Measurements from ENCODE around the gene RYR2.

RYR2 gene

DNA sequence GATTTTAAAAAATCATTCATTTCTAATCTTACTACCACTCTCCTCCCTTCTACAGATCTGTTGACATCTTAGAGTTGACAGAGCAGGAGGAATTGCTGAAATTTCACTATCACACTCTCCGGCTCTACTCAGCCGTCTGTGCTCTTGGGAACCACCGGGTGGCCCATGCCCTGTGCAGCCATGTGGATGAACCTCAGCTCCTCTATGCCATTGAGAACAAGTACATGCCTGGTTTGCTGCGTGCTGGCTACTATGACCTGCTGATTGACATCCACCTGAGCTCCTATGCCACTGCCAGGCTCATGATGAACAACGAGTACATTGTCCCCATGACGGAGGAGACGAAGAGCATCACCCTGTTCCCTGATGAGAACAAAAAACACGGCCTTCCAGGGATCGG, 572.0 kb downstream of the RYR2 start:
- H2AK5ac ChIP-seq (ENCODE audit: low read length): no peak overlapping the region
- peaks cover 6 to 14% of the 10 kb centered on the region in 2 experiments for H3K36me3 ChIP-seq (ENCODE audit: control insufficient read depth in 1 of 2, insufficient read depth in 2 of 2, low read length in 2 of 2)
- no peaks in the 10 kb centered on the region for H3K79me1 ChIP-seq (ENCODE audit: low read length)
- no peak overlapping the region for H4K91ac ChIP-seq (ENCODE audit: low read depth, low read length)
- no peak overlapping the region for H3K9ac ChIP-seq (ENCODE audit: low read length)
- H3K9me3 ChIP-seq (ENCODE audit: insufficient read depth, low read depth, low read length): peaks cover 1% of the 10 kb centered on the region
- no peak for DNase-seq
- H2BK120ac ChIP-seq (ENCODE audit: insufficient read depth, low read length, poor library complexity): no peak overlapping the region
- H2AFZ ChIP-seq (ENCODE audit: insufficient read depth, low read length, poor library complexity): no peak overlapping the region
- WGBS (ENCODE audit: extremely low coverage, insufficient coverage, insufficient read length): no CpG with 5 or more reads among the region's 9 CpGs
- H3K27ac ChIP-seq (ENCODE audit: low read depth, low read length): no peak overlapping the region
- no peak overlapping the region for H2BK5ac ChIP-seq (ENCODE audit: low read depth, low read length, poor library complexity)
- no peak overlapping the region for H2BK12ac ChIP-seq (ENCODE audit: low read length)
- H3K18ac ChIP-seq (ENCODE audit: low read length): no peak overlapping the region
- H3K23ac ChIP-seq (ENCODE audit: low read length): no peak overlapping the region
- no peaks in the 10 kb centered on the region for H3K4me1 ChIP-seq (ENCODE audit: control insufficient read depth in 1 of 2, insufficient read depth in 2 of 2, low read length in 2 of 2)
- no peak overlapping the region for H3K4me3 ChIP-seq (ENCODE audit: low read depth, low read length)
- H3K4me2 ChIP-seq (ENCODE audit: low read length): no peak overlapping the region
- H3K79me2 ChIP-seq (ENCODE audit: control insufficient read depth, insufficient read depth, low read length, poor library complexity): no peaks in the 10 kb centered on the region
- H3K14ac ChIP-seq (ENCODE audit: low read length): no peak overlapping the region
- no peak overlapping the region for H4K12ac ChIP-seq (ENCODE audit: low read depth, low read length)
- H3K4ac ChIP-seq (ENCODE audit: low read depth, low read length): no peak overlapping the region
- H3K27me3 ChIP-seq (ENCODE audit: insufficient read depth, low read length): no peaks in the 10 kb centered on the region
- no peak overlapping the region for H4K8ac ChIP-seq (ENCODE audit: low read depth, low read length)

DNA sequence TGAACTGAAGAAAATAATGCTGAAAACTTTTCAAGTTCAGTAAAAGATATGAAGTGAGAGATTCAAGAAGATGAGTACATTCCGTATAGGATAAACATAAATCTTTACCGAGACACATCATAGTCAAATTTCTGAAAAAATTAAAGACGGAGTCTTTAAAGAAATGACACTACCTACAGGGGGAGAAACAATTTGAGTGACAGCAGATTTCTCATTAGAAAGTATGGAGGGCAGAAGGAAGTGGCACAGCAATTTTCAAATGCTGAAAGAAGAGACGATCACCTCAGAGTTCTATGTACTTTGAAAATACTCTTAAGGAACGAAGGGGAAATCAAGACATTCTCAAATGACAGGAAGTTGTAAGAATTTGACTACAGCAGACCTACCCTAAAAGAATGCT, 577.6 kb downstream of the RYR2 start:
- H3K4ac ChIP-seq (ENCODE audit: low read depth, low read length): no peak overlapping the region
- no peak for DNase-seq
- H2AK5ac ChIP-seq (ENCODE audit: low read length): no peak overlapping the region
- peaks cover 3 to 7% of the 10 kb centered on the region in 2 experiments for H3K36me3 ChIP-seq (ENCODE audit: control insufficient read depth in 1 of 2, insufficient read depth in 2 of 2, low read length in 2 of 2)
- H3K4me2 ChIP-seq (ENCODE audit: low read length): no peak overlapping the region
- H3K27ac ChIP-seq (ENCODE audit: low read depth, low read length): no peak overlapping the region
- H3K79me2 ChIP-seq (ENCODE audit: control insufficient read depth, insufficient read depth, low read length, poor library complexity): no peaks in the 10 kb centered on the region
- H2BK12ac ChIP-seq (ENCODE audit: low read length): no peak overlapping the region
- no peak overlapping the region for H4K8ac ChIP-seq (ENCODE audit: low read depth, low read length)
- WGBS (ENCODE audit: extremely low coverage, insufficient coverage, insufficient read length): no CpG with 5 or more reads among the region's 5 CpGs
- no peaks in the 10 kb centered on the region for H3K79me1 ChIP-seq (ENCODE audit: low read length)
- no peak overlapping the region for H2AFZ ChIP-seq (ENCODE audit: insufficient read depth, low read length, poor library complexity)
- no peak overlapping the region for H4K91ac ChIP-seq (ENCODE audit: low read depth, low read length)
- H3K4me3 ChIP-seq (ENCODE audit: low read depth, low read length): no peak overlapping the region
- H2BK120ac ChIP-seq (ENCODE audit: insufficient read depth, low read length, poor library complexity): no peak overlapping the region
- peaks cover 1% of the 10 kb centered on the region for H3K9me3 ChIP-seq (ENCODE audit: insufficient read depth, low read depth, low read length)
- H3K14ac ChIP-seq (ENCODE audit: low read length): no peak overlapping the region
- no peak overlapping the region for H3K23ac ChIP-seq (ENCODE audit: low read length)
- H3K9ac ChIP-seq (ENCODE audit: low read length): no peak overlapping the region
- H2BK5ac ChIP-seq (ENCODE audit: low read depth, low read length, poor library complexity): no peak overlapping the region
- H3K27me3 ChIP-seq (ENCODE audit: insufficient read depth, low read length): no peaks in the 10 kb centered on the region
- H3K18ac ChIP-seq (ENCODE audit: low read length): no peak overlapping the region
- H3K4me1 ChIP-seq (ENCODE audit: control insufficient read depth in 1 of 2, insufficient read depth in 2 of 2, low read length in 2 of 2): no peaks in the 10 kb centered on the region
- no peak overlapping the region for H4K12ac ChIP-seq (ENCODE audit: low read depth, low read length)

DNA sequence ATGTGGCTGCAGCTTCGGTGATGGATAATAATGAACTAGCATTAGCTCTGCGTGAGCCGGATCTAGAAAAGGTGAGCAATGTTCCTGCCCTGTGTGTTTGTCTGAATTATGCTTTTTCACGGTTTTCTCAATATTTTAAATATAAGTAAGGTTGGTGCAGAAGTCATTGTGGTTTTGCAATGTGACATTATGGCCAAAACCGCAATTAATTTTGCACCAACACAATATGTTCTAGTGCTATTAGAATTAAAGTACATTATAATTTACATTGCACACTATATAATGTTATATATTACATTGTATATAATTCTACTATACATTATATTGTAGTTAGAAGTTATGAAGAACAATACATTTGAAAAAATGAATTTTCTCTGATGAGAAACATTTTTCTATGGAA, 592.9 kb downstream of the RYR2 start:
- Histone ChIP-seq H3K9me3 (ENCODE audit: insufficient read depth, low read depth, low read length) (no peaks in the 10 kb centered on the region), H3K79me1 (ENCODE audit: low read length) (no peaks in the 10 kb centered on the region), H2AFZ (ENCODE audit: insufficient read depth, low read length, poor library complexity) (no peak overlapping the region), H3K4me2 (ENCODE audit: low read length) (no peak overlapping the region), H2BK12ac (ENCODE audit: low read length) (no peak overlapping the region), H4K8ac (ENCODE audit: low read depth, low read length) (no peak overlapping the region), H2BK5ac (ENCODE audit: low read depth, low read length, poor library complexity) (no peak overlapping the region), H2AK5ac (ENCODE audit: low read length) (no peak overlapping the region), H3K36me3 (ENCODE audit: control insufficient read depth in 1 of 2, insufficient read depth in 2 of 2, low read length in 2 of 2) (peaks cover 0 to 1% of the 10 kb centered on the region in 2 experiments), H4K12ac (ENCODE audit: low read depth, low read length) (no peak overlapping the region), H3K4me3 (ENCODE audit: low read depth, low read length) (no peak overlapping the region), H3K4ac (ENCODE audit: low read depth, low read length) (no peak overlapping the region), H3K18ac (ENCODE audit: low read length) (no peak overlapping the region), H3K27ac (ENCODE audit: low read depth, low read length) (no peak overlapping the region), H3K9ac (ENCODE audit: low read length) (no peak overlapping the region), H2BK120ac (ENCODE audit: insufficient read depth, low read length, poor library complexity) (no peak overlapping the region), H3K14ac (ENCODE audit: low read length) (no peak overlapping the region), H3K79me2 (ENCODE audit: control insufficient read depth, insufficient read depth, low read length, poor library complexity) (no peaks in the 10 kb centered on the region), H3K23ac (ENCODE audit: low read length) (no peak overlapping the region), H3K27me3 (ENCODE audit: insufficient read depth, low read length) (no peaks in the 10 kb centered on the region), H4K91ac (ENCODE audit: low read depth, low read length) (no peak overlapping the region), H3K4me1 (ENCODE audit: control insufficient read depth in 1 of 2, insufficient read depth in 2 of 2, low read length in 2 of 2) (no peaks in the 10 kb centered on the region)
- WGBS (ENCODE audit: extremely low coverage, insufficient coverage, insufficient read length): no CpG with 5 or more reads among the region's 5 CpGs
- no peak for DNase-seq

DNA sequence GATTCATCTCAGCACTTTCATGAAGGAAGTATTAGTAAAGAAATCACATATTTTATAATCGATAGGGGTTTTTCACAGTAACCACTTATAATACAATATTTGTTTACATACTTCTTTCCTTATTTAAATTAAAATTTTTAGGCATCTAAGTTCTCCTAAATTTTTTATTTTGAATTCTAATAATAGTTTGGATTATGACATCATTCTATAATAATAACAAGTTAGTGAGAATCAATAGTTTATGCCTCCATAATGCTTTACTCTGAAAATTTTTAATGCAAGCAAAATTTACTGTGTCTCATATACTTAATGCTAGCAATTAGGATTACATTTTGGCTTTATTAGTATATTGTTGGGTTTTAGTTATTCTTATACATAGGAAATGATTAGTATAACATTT, 596.6 kb downstream of the RYR2 start:
- Histone ChIP-seq H3K18ac (ENCODE audit: low read length) (no peak overlapping the region), H2BK5ac (ENCODE audit: low read depth, low read length, poor library complexity) (no peak overlapping the region), H3K9ac (ENCODE audit: low read length) (no peak overlapping the region), H3K27me3 (ENCODE audit: insufficient read depth, low read length) (no peaks in the 10 kb centered on the region), H4K91ac (ENCODE audit: low read depth, low read length) (no peak overlapping the region), H2AFZ (ENCODE audit: insufficient read depth, low read length, poor library complexity) (no peak overlapping the region), H3K14ac (ENCODE audit: low read length) (no peak overlapping the region), H3K79me2 (ENCODE audit: control insufficient read depth, insufficient read depth, low read length, poor library complexity) (no peaks in the 10 kb centered on the region), H3K79me1 (ENCODE audit: low read length) (no peaks in the 10 kb centered on the region), H3K9me3 (ENCODE audit: insufficient read depth, low read depth, low read length) (no peaks in the 10 kb centered on the region), H2BK120ac (ENCODE audit: insufficient read depth, low read length, poor library complexity) (no peak overlapping the region), H3K4me1 (ENCODE audit: control insufficient read depth in 1 of 2, insufficient read depth in 2 of 2, low read length in 2 of 2) (no peaks in the 10 kb centered on the region), H2BK12ac (ENCODE audit: low read length) (no peak overlapping the region), H3K27ac (ENCODE audit: low read depth, low read length) (no peak overlapping the region), H3K36me3 (ENCODE audit: control insufficient read depth in 1 of 2, insufficient read depth in 2 of 2, low read length in 2 of 2) (peaks cover 1 to 3% of the 10 kb centered on the region in 2 experiments), H4K12ac (ENCODE audit: low read depth, low read length) (no peak overlapping the region), H3K4me2 (ENCODE audit: low read length) (no peak overlapping the region), H2AK5ac (ENCODE audit: low read length) (no peak overlapping the region), H3K4me3 (ENCODE audit: low read depth, low read length) (no peak overlapping the region), H3K23ac (ENCODE audit: low read length) (no peak overlapping the region), H4K8ac (ENCODE audit: low read depth, low read length) (no peak overlapping the region), H3K4ac (ENCODE audit: low read depth, low read length) (no peak overlapping the region)
- WGBS (ENCODE audit: extremely low coverage, insufficient coverage, insufficient read length): no CpG with 5 or more reads among the region's 1 CpG
- DNase-seq: no peak
